Fibroblast of lung (primary cell): ENCODE data around the gene FBXL2. TPM values are rescaled to one million over a fixed set of nuclear protein-coding genes. Genes with fewer than 3 reads are reported as not detected.
A peak's percentile ranks its signal among the peaks of the same experiment; 100 is the strongest.

ENCODE experiments used
- DNase-seq, 2 donors: peaks; one replicate each; pipeline versions ENCODE4 v3.0.0 to v3.0.0-alpha.2; 2010; ENCODE audit warnings: low read depth in 2 of 2
- H2AFZ ChIP-seq: 2 replicates; pipeline ENCODE4 v1.5.1; 2012; ENCODE audit warnings: low read length, control low read depth, inconsistent platforms
- H3K27ac ChIP-seq: 2 replicates; pipeline ENCODE4 v1.5.1; 2011; ENCODE audit warnings: low read length, control low read depth; ENCODE audit not compliant: insufficient read depth
- H3K27me3 ChIP-seq: 2 replicates; pipeline ENCODE4 v1.5.1; 2011; ENCODE audit warnings: mild to moderate bottlenecking, low read length; ENCODE audit not compliant: control insufficient read depth, insufficient read depth
- H3K36me3 ChIP-seq: 2 replicates; pipeline ENCODE4 v1.5.1; 2011; ENCODE audit warnings: low read length; ENCODE audit not compliant: control insufficient read depth, insufficient read depth
- H3K4me1 ChIP-seq: 2 replicates; pipeline ENCODE4 v1.5.1; 2011; ENCODE audit warnings: low read length; ENCODE audit not compliant: control insufficient read depth, insufficient read depth; ENCODE audit errors: extremely low read depth
- H3K4me2 ChIP-seq: 2 replicates; pipeline ENCODE4 v1.5.1; 2011; ENCODE audit warnings: low read length, control low read depth; ENCODE audit not compliant: insufficient read depth; ENCODE audit errors: extremely low read depth
- H3K4me3 ChIP-seq, 4 experiments: fragments of 200-600 bp in 1 of 4; sonication (generic) in 1 of 4; replicated peaks in 1 of 4; 2 replicates each; pipeline ENCODE4 v1.5.1; 2011 to 2016; ENCODE audit warnings: low read length in 4 of 4, low read depth in 3 of 4, mild to moderate bottlenecking in 3 of 4, control low read depth in 2 of 4, inconsistent platforms in 1 of 4, mixed read lengths in 1 of 4; ENCODE audit not compliant: insufficient read depth in 1 of 4; ENCODE audit errors: control extremely low read depth in 1 of 4
- H3K79me2 ChIP-seq: 2 replicates; pipeline ENCODE4 v1.5.1; 2012; ENCODE audit warnings: mild to moderate bottlenecking, low read length, inconsistent platforms; ENCODE audit not compliant: control insufficient read depth, insufficient read depth
- H3K9ac ChIP-seq: 2 replicates; pipeline ENCODE4 v1.5.1; 2011; ENCODE audit warnings: mild to moderate bottlenecking, low read length, control low read depth; ENCODE audit not compliant: insufficient read depth
- H3K9me3 ChIP-seq: 2 replicates; pipeline ENCODE4 v1.5.1; 2012; ENCODE audit warnings: low read depth, low read length; ENCODE audit not compliant: control insufficient read depth, insufficient read depth
- H4K20me1 ChIP-seq: 2 replicates; pipeline ENCODE4 v1.5.1; 2011; ENCODE audit warnings: low read length; ENCODE audit not compliant: control insufficient read depth, insufficient read depth; ENCODE audit errors: extremely low read depth
- CTCF ChIP-seq, 2 donors: IDR thresholded peaks in 1 of 2; conservative IDR thresholded peaks in 1 of 2; 1 replicate in 1 of 2; 2 replicates in 1 of 2; pipeline ENCODE4 v1.5.1; 2011 to 2012; ENCODE audit warnings: low read length in 2 of 2, control low read depth in 1 of 2, inconsistent platforms in 1 of 2, low read depth in 1 of 2, mild to moderate bottlenecking in 1 of 2
- EZH2 ChIP-seq: IDR thresholded peaks from 2 replicates; pipeline ENCODE4 v1.5.1; 2012; ENCODE audit warnings: low read length, control low read depth, mild to moderate bottlenecking; ENCODE audit errors: missing control alignments
- polyA plus RNA-seq, 2 donors: library from polyadenylated mRNA; depleted of rRNA in 1 of 2; stranded (reverse) in 1 of 2; unstranded in 1 of 2; fragments of >200 nt; gene quantifications; 2 replicates each; pipeline ENCODE4 v1.2.1, GENCODE V29; 2011 to 2012; ENCODE audit warnings: missing spikeins in 1 of 2
- total RNA-seq: library from RNA; depleted of rRNA; stranded (reverse); fragments of >200 nt; gene quantifications from 2 replicates; pipeline ENCODE4 v1.2.1, GENCODE V29; 2014

FBXL2 gene
- total and polyA plus RNA-seq, 2 donors (not counting 1 experiment from before 2014, with no cell fraction given): 16.2 to 26.5 TPM

GRCh38 chr3:33314993-33315392 lies 37.8 kb downstream of the FBXL2 start:
- H2AFZ ChIP-seq: no peak overlapping the region
- H3K9ac ChIP-seq: no peak overlapping the region
- DNase-seq: no peak
- H3K36me3 ChIP-seq: no peaks in the 10 kb centered on the region
- H4K20me1 ChIP-seq: no peaks in the 10 kb centered on the region
- no peaks in the 10 kb centered on the region for H3K79me2 ChIP-seq
- TF ChIP-seq CTCF (conservative IDR thresholded peaks at IDR 0.05 in 1 of 2, IDR thresholded peaks at IDR 0.05 in 1 of 2; ENCODE audit: low read depth in 1 of 2, low read length in 2 of 2): no peak
- no peak for TF ChIP-seq EZH2
- H3K27ac ChIP-seq: no peak overlapping the region
- no peak overlapping the region for H3K4me2 ChIP-seq
- no peaks in the 10 kb centered on the region for H3K9me3 ChIP-seq
- no peak overlapping the region for H3K4me3 ChIP-seq
- H3K27me3 ChIP-seq: no peaks in the 10 kb centered on the region
- H3K4me1 ChIP-seq: peaks cover 2% of the 10 kb centered on the region

- no peak overlapping the region for H2AFZ ChIP-seq
- TF ChIP-seq CTCF (conservative IDR thresholded peaks at IDR 0.05 in 1 of 2, IDR thresholded peaks at IDR 0.05 in 1 of 2; ENCODE audit: low read depth in 1 of 2, low read length in 2 of 2) (no peak), EZH2 (no peak)
- no peak overlapping the region for H3K9ac ChIP-seq
- peak; percentile 36 to 79 for DNase-seq
- no peak overlapping the region for H3K27ac ChIP-seq
- H3K4me1 ChIP-seq: peaks cover 2% of the 10 kb centered on the region
- no peaks in the 10 kb centered on the region for H3K27me3 ChIP-seq
- no peaks in the 10 kb centered on the region for H4K20me1 ChIP-seq
- no peaks in the 10 kb centered on the region for H3K79me2 ChIP-seq
- H3K36me3 ChIP-seq: no peaks in the 10 kb centered on the region
- no peaks in the 10 kb centered on the region for H3K9me3 ChIP-seq
- no peak overlapping the region for H3K4me3 ChIP-seq
- H3K4me2 ChIP-seq: no peak overlapping the region
Measured at GRCh38 chr3:33315826-33316225, 38.6 kb downstream of the FBXL2 start.

GRCh38 chr3:33317963-33318709 lies 40.9 kb downstream of the FBXL2 start:
- TF ChIP-seq EZH2 (no peak), CTCF (conservative IDR thresholded peaks at IDR 0.05 in 1 of 2, IDR thresholded peaks at IDR 0.05 in 1 of 2; ENCODE audit: low read depth in 1 of 2, low read length in 2 of 2) (no peak)
- H3K27ac ChIP-seq: no peak overlapping the region
- H4K20me1 ChIP-seq: no peaks in the 10 kb centered on the region
- no peaks in the 10 kb centered on the region for H3K9me3 ChIP-seq
- DNase-seq: peak in 1 of 2 donors; percentile 12
- H3K27me3 ChIP-seq: no peaks in the 10 kb centered on the region
- H3K4me2 ChIP-seq: no peak overlapping the region
- no peaks in the 10 kb centered on the region for H3K36me3 ChIP-seq
- no peak overlapping the region for H3K4me3 ChIP-seq
- H3K9ac ChIP-seq: no peak overlapping the region
- no peak overlapping the region for H2AFZ ChIP-seq
- H3K79me2 ChIP-seq: no peaks in the 10 kb centered on the region
- H3K4me1 ChIP-seq: peaks cover 2% of the 10 kb centered on the region
